Tibial nerve (tissue), 4 donors: ENCODE measurements around the gene APOC1. TPM values are rescaled to one million over a fixed set of nuclear protein-coding genes. Genes with fewer than 3 reads are reported as not detected.

Experiments used
- DNase-seq, 2 donors: peaks; one replicate each; pipeline ENCODE4 v3.0.0-alpha.2; 2019; ENCODE audit warnings: low spot score in 2 of 2
- H3K27ac ChIP-seq, 4 donors: fragments of 200-600 bp; sonication (generic) in 3 of 4; one replicate each; pipeline ENCODE4 v1.5.1; 2017 to 2019; ENCODE audit warnings: mild to moderate bottlenecking in 1 of 4
- H3K27me3 ChIP-seq, 2 donors: fragments of 200-600 bp; sonication (generic) in 1 of 2; one replicate each; pipeline versions ENCODE4 v1.5.1 to v1.6.0; 2017 to 2019
- H3K36me3 ChIP-seq, 3 donors: fragments of 200-600 bp; sonication (generic); one replicate each; pipeline ENCODE4 v1.5.1; 2018 to 2019
- H3K4me1 ChIP-seq, 4 donors: fragments of 200-600 bp; sonication (generic) in 3 of 4; one replicate each; pipeline ENCODE4 v1.5.1; 2017 to 2019
- H3K4me3 ChIP-seq, 4 donors: fragments of 200-600 bp; sonication (generic) in 3 of 4; one replicate each; pipeline ENCODE4 v1.5.1; 2017 to 2019; ENCODE audit warnings: mild to moderate bottlenecking in 1 of 4, moderate library complexity in 1 of 4
- H3K9me3 ChIP-seq, 4 donors: fragments of 200-600 bp; sonication (generic) in 3 of 4; one replicate each; pipeline ENCODE4 v1.5.1; 2017 to 2019
- CTCF ChIP-seq, 5 experiments: fragments of 200-600 bp in 3 of 5; fragments of 450-650 bp in 2 of 5; sonication (generic) in 3 of 5; IDR thresholded peaks; one replicate each; pipeline ENCODE4 v1.5.1; 2016 to 2019; ENCODE audit warnings: antibody characterized with exemption in 5 of 5, mild to moderate bottlenecking in 3 of 5, moderate library complexity in 2 of 5
- EP300 ChIP-seq, 2 donors: sonication (generic); formaldehyde crosslinking; IDR thresholded peaks; one replicate each; pipeline ENCODE4 v1.6.1; 2017; ENCODE audit warnings: antibody characterized with exemption in 2 of 2, mild to moderate bottlenecking in 1 of 2
- POLR2A ChIP-seq, 2 donors: fragments of 450-650 bp; IDR thresholded peaks; one replicate each; pipeline ENCODE4 v1.6.1; 2017; ENCODE audit warnings: antibody characterized with exemption in 2 of 2, mild to moderate bottlenecking in 2 of 2, moderate library complexity in 2 of 2
- WGBS, 2 donors: methylation state at CpG; one replicate each; pipeline ENCODE4 v1.1.5; 2018; 5-methylcytosine and 5-hydroxymethylcytosine counted together
- total RNA-seq, 4 donors: library from RNA; depleted of rRNA; stranded (reverse); fragments of >200 nt; gene quantifications; one replicate each; pipeline ENCODE4 v1.1.0, GENCODE V29; 2016

APOC1 gene
- total RNA-seq, 4 donors from 2014 or later, result 17.2 to 213 (median 49.9) TPM

GRCh38 chr19:44891016-44891882, 23.2 kb upstream of the APOC1 start, which contains the start of gene TOMM40:
TSS of gene TOMM40 (plus strand) at chr19:44891254. CDS start at chr19:44891416, 162 bp downstream.
- Histone ChIP-seq H3K4me1 (peaks cover 0 to 28% (median 19%) of the 10 kb centered on the region in 4 donors), H3K4me3 (peak within 1 kb of the TSS; percentile 66 to 96 (median 82)), H3K36me3 (peaks cover 0 to 66% (median 14%) of the 10 kb centered on the region in 3 donors), H3K27me3 (no peaks in the 10 kb centered on the region), H3K27ac (peak within 1 kb of the TSS; percentile 83 to 98 (median 90)), H3K9me3 (no peaks in the 10 kb centered on the region)
- DNase-seq, result peak in 1 of 2 donors; percentile 100
- 0 to 1% methylated on average over 31 to 49 of the region's 81 CpGs for whole genome bisulfite sequencing, 2 donors
- TF ChIP-seq EP300 (IDR thresholded peaks at IDR 0.05), result no peak
- TF ChIP-seq POLR2A (IDR thresholded peaks at IDR 0.05), result peak in 1 of 2 donors; percentile 25
- peak in 1 of 5 experiments; percentile 48 for TF ChIP-seq CTCF (IDR thresholded peaks at IDR 0.05)

GRCh38 chr19:44892932-44893331, 21.5 kb upstream of the APOC1 start:
- H3K36me3 ChIP-seq, result peaks cover 0 to 66% (median 14%) of the 10 kb centered on the region in 3 donors
- H3K4me1 ChIP-seq, result peaks cover 0 to 28% (median 19%) of the 10 kb centered on the region in 4 donors
- TF ChIP-seq CTCF (IDR thresholded peaks at IDR 0.05) (no peak), POLR2A (IDR thresholded peaks at IDR 0.05) (no peak), EP300 (IDR thresholded peaks at IDR 0.05) (no peak)
- H3K27ac ChIP-seq, result no peak overlapping the region
- no peaks in the 10 kb centered on the region for H3K27me3 ChIP-seq
- 80 to 81% methylated on average over 7 of the region's 7 CpGs for WGBS, 2 donors
- H3K9me3 ChIP-seq, result no peaks in the 10 kb centered on the region
- DNase-seq, result no peak
- H3K4me3 ChIP-seq, result no peak overlapping the region

GRCh38 chr19:44893332-44894051, 20.9 kb upstream of the APOC1 start:
- peaks cover 0 to 66% (median 14%) of the 10 kb centered on the region in 3 donors for H3K36me3 ChIP-seq
- H3K27me3 ChIP-seq, result no peaks in the 10 kb centered on the region
- no peak for TF ChIP-seq EP300 (IDR thresholded peaks at IDR 0.05)
- TF ChIP-seq POLR2A (IDR thresholded peaks at IDR 0.05), result no peak
- no peak for TF ChIP-seq CTCF (IDR thresholded peaks at IDR 0.05)
- H3K9me3 ChIP-seq, result no peaks in the 10 kb centered on the region
- no peak overlapping the region for H3K27ac ChIP-seq
- WGBS, 2 donors, result 85 to 91% methylated on average over 15 to 17 of the region's 18 CpGs
- no peak overlapping the region for H3K4me3 ChIP-seq
- peaks cover 0 to 28% (median 19%) of the 10 kb centered on the region in 4 donors for H3K4me1 ChIP-seq
- DNase-seq, result no peak

GRCh38 chr19:44894052-44894400, 20.4 kb upstream of the APOC1 start:
- WGBS, 2 donors, result 88 to 89% methylated on average over 6 of the region's 6 CpGs
- TF ChIP-seq EP300 (IDR thresholded peaks at IDR 0.05), result no peak
- no peak for TF ChIP-seq POLR2A (IDR thresholded peaks at IDR 0.05)
- TF ChIP-seq CTCF (IDR thresholded peaks at IDR 0.05), result no peak
- no peak overlapping the region for H3K4me3 ChIP-seq
- peaks cover 0 to 66% (median 14%) of the 10 kb centered on the region in 3 donors for H3K36me3 ChIP-seq
- H3K4me1 ChIP-seq, result peaks cover 0 to 28% (median 19%) of the 10 kb centered on the region in 4 donors
- H3K27me3 ChIP-seq, result no peaks in the 10 kb centered on the region
- no peak overlapping the region for H3K27ac ChIP-seq
- DNase-seq, result no peak
- no peaks in the 10 kb centered on the region for H3K9me3 ChIP-seq
